ENCODE measurements around the gene POLD3.
A peak's percentile ranks its signal among the peaks of the same experiment; 100 is the strongest.

Gene POLD3

GRCh38 chr11:74626130-74626529 is 33.7 kb downstream of the POLD3 start:
- no peak overlapping the region for H3K9ac ChIP-seq (ENCODE audit: low read length)
- H3K36me3 ChIP-seq (ENCODE audit: insufficient read depth, low read length): no peaks in the 10 kb centered on the region
- H3K27me3 ChIP-seq (ENCODE audit: control insufficient read depth in 1 of 2, insufficient read depth in 2 of 2, low read length in 2 of 2): no peaks in the 10 kb centered on the region
- H3K4me1 ChIP-seq (ENCODE audit: insufficient read depth, low read length): peaks cover 12% of the 10 kb centered on the region
- H3K4me3 ChIP-seq (ENCODE audit: low read depth in 1 of 2, low read length in 2 of 2): no peak overlapping the region
- no peaks in the 10 kb centered on the region for H3K9me3 ChIP-seq (ENCODE audit: low read length)
- H3K27ac ChIP-seq (ENCODE audit: low read depth, low read length): no peak overlapping the region

- H3K36me3 ChIP-seq (ENCODE audit: insufficient read depth, low read length): no peaks in the 10 kb centered on the region
- no peak overlapping the region for H3K9ac ChIP-seq (ENCODE audit: low read length)
- peaks cover 12% of the 10 kb centered on the region for H3K4me1 ChIP-seq (ENCODE audit: insufficient read depth, low read length)
- H3K9me3 ChIP-seq (ENCODE audit: low read length): no peaks in the 10 kb centered on the region
- no peak overlapping the region for H3K27ac ChIP-seq (ENCODE audit: low read depth, low read length)
- no peaks in the 10 kb centered on the region for H3K27me3 ChIP-seq (ENCODE audit: control insufficient read depth in 1 of 2, insufficient read depth in 2 of 2, low read length in 2 of 2)
- H3K4me3 ChIP-seq (ENCODE audit: low read depth in 1 of 2, low read length in 2 of 2): no peak overlapping the region
Observed at GRCh38 chr11:74626604-74627003, 34.2 kb downstream of the POLD3 start.

GRCh38 chr11:74627381-74627780 is 35.0 kb downstream of the POLD3 start:
- Histone ChIP-seq H3K4me1 (ENCODE audit: insufficient read depth, low read length) (peaks cover 18% of the 10 kb centered on the region), H3K27ac (ENCODE audit: low read depth, low read length) (no peak overlapping the region), H3K9me3 (ENCODE audit: low read length) (no peaks in the 10 kb centered on the region), H3K27me3 (ENCODE audit: control insufficient read depth in 1 of 2, insufficient read depth in 2 of 2, low read length in 2 of 2) (no peaks in the 10 kb centered on the region), H3K9ac (ENCODE audit: low read length) (no peak overlapping the region), H3K36me3 (ENCODE audit: insufficient read depth, low read length) (no peaks in the 10 kb centered on the region), H3K4me3 (ENCODE audit: low read depth in 1 of 2, low read length in 2 of 2) (no peak overlapping the region)

- H3K36me3 ChIP-seq (ENCODE audit: insufficient read depth, low read length): no peaks in the 10 kb centered on the region
- no peaks in the 10 kb centered on the region for H3K27me3 ChIP-seq (ENCODE audit: control insufficient read depth in 1 of 2, insufficient read depth in 2 of 2, low read length in 2 of 2)
- no peak overlapping the region for H3K27ac ChIP-seq (ENCODE audit: low read depth, low read length)
- no peak overlapping the region for H3K9ac ChIP-seq (ENCODE audit: low read length)
- no peak overlapping the region for H3K4me3 ChIP-seq (ENCODE audit: low read depth in 1 of 2, low read length in 2 of 2)
- H3K4me1 ChIP-seq (ENCODE audit: insufficient read depth, low read length): peaks cover 35% of the 10 kb centered on the region
- no peaks in the 10 kb centered on the region for H3K9me3 ChIP-seq (ENCODE audit: low read length)
Observed at GRCh38 chr11:74630043-74630442, 37.7 kb downstream of the POLD3 start.

GRCh38 chr11:74633406-74634393 is 41.3 kb downstream of the POLD3 start:
- H3K27ac ChIP-seq (ENCODE audit: low read depth, low read length): peak overlapping the region; percentile 42
- H3K27me3 ChIP-seq (ENCODE audit: control insufficient read depth in 1 of 2, insufficient read depth in 2 of 2, low read length in 2 of 2): no peaks in the 10 kb centered on the region
- no peaks in the 10 kb centered on the region for H3K36me3 ChIP-seq (ENCODE audit: insufficient read depth, low read length)
- H3K4me1 ChIP-seq (ENCODE audit: insufficient read depth, low read length): peaks cover 60% of the 10 kb centered on the region
- H3K9ac ChIP-seq (ENCODE audit: low read length): no peak overlapping the region
- H3K9me3 ChIP-seq (ENCODE audit: low read length): no peaks in the 10 kb centered on the region
- H3K4me3 ChIP-seq (ENCODE audit: low read depth in 1 of 2, low read length in 2 of 2): no peak overlapping the region

- peaks cover 68% of the 10 kb centered on the region for H3K4me1 ChIP-seq (ENCODE audit: insufficient read depth, low read length)
- H3K4me3 ChIP-seq (ENCODE audit: low read depth in 1 of 2, low read length in 2 of 2): no peak overlapping the region
- H3K27ac ChIP-seq (ENCODE audit: low read depth, low read length): peak overlapping the region; percentile 59
- no peaks in the 10 kb centered on the region for H3K36me3 ChIP-seq (ENCODE audit: insufficient read depth, low read length)
- H3K27me3 ChIP-seq (ENCODE audit: control insufficient read depth in 1 of 2, insufficient read depth in 2 of 2, low read length in 2 of 2): no peaks in the 10 kb centered on the region
- H3K9me3 ChIP-seq (ENCODE audit: low read length): no peaks in the 10 kb centered on the region
- H3K9ac ChIP-seq (ENCODE audit: low read length): no peak overlapping the region
Observed at GRCh38 chr11:74634537-74634936, 42.2 kb downstream of the POLD3 start.

- peaks cover 9% of the 10 kb centered on the region for H3K36me3 ChIP-seq (ENCODE audit: insufficient read depth, low read length)
- no peak overlapping the region for H3K4me3 ChIP-seq (ENCODE audit: low read depth in 1 of 2, low read length in 2 of 2)
Observed at GRCh38 chr11:74636630-74637184, 44.3 kb downstream of the POLD3 start.

GRCh38 chr11:74637700-74638099 is 45.3 kb downstream of the POLD3 start:
- peak overlapping the region; percentile 71 for H3K27ac ChIP-seq (ENCODE audit: low read depth, low read length)
- no peak overlapping the region for H3K4me3 ChIP-seq (ENCODE audit: low read depth in 1 of 2, low read length in 2 of 2)

More at GRCh38 chr11:74636630-74637184, 44.3 kb downstream of the POLD3 start:
- Histone ChIP-seq H3K27ac (ENCODE audit: low read depth, low read length) (peak overlapping the region; percentile 71), H3K9ac (ENCODE audit: low read length) (no peak overlapping the region), H3K4me1 (ENCODE audit: insufficient read depth, low read length) (peaks cover 65% of the 10 kb centered on the region), H3K9me3 (ENCODE audit: low read length) (no peaks in the 10 kb centered on the region), H3K27me3 (ENCODE audit: control insufficient read depth in 1 of 2, insufficient read depth in 2 of 2, low read length in 2 of 2) (no peaks in the 10 kb centered on the region)

GRCh38 chr11:74638869-74639268 is 46.5 kb downstream of the POLD3 start:
- Histone ChIP-seq H3K4me3 (ENCODE audit: low read depth in 1 of 2, low read length in 2 of 2) (no peak overlapping the region), H3K4me1 (ENCODE audit: insufficient read depth, low read length) (peaks cover 63% of the 10 kb centered on the region), H3K9me3 (ENCODE audit: low read length) (no peaks in the 10 kb centered on the region), H3K27me3 (ENCODE audit: control insufficient read depth in 1 of 2, insufficient read depth in 2 of 2, low read length in 2 of 2) (no peaks in the 10 kb centered on the region), H3K27ac (ENCODE audit: low read depth, low read length) (peak overlapping the region; percentile 71), H3K9ac (ENCODE audit: low read length) (no peak overlapping the region), H3K36me3 (ENCODE audit: insufficient read depth, low read length) (peaks cover 9% of the 10 kb centered on the region)

More at GRCh38 chr11:74637700-74638099, 45.3 kb downstream of the POLD3 start:
- Histone ChIP-seq H3K9ac (ENCODE audit: low read length) (no peak overlapping the region), H3K27me3 (ENCODE audit: control insufficient read depth in 1 of 2, insufficient read depth in 2 of 2, low read length in 2 of 2) (no peaks in the 10 kb centered on the region), H3K9me3 (ENCODE audit: low read length) (no peaks in the 10 kb centered on the region), H3K4me1 (ENCODE audit: insufficient read depth, low read length) (peaks cover 62% of the 10 kb centered on the region), H3K36me3 (ENCODE audit: insufficient read depth, low read length) (peaks cover 9% of the 10 kb centered on the region)

GRCh38 chr11:74639533-74639932 is 47.2 kb downstream of the POLD3 start:
- Histone ChIP-seq H3K9me3 (ENCODE audit: low read length) (no peaks in the 10 kb centered on the region), H3K4me1 (ENCODE audit: insufficient read depth, low read length) (peaks cover 67% of the 10 kb centered on the region), H3K36me3 (ENCODE audit: insufficient read depth, low read length) (peaks cover 9% of the 10 kb centered on the region), H3K27me3 (ENCODE audit: control insufficient read depth in 1 of 2, insufficient read depth in 2 of 2, low read length in 2 of 2) (no peaks in the 10 kb centered on the region), H3K27ac (ENCODE audit: low read depth, low read length) (peak overlapping the region; percentile 8), H3K4me3 (ENCODE audit: low read depth in 1 of 2, low read length in 2 of 2) (no peak overlapping the region), H3K9ac (ENCODE audit: low read length) (no peak overlapping the region)

GRCh38 chr11:74641289-74641688 is 48.9 kb downstream of the POLD3 start:
- H3K4me1 ChIP-seq (ENCODE audit: insufficient read depth, low read length): peaks cover 78% of the 10 kb centered on the region
- no peaks in the 10 kb centered on the region for H3K27me3 ChIP-seq (ENCODE audit: control insufficient read depth in 1 of 2, insufficient read depth in 2 of 2, low read length in 2 of 2)
- no peaks in the 10 kb centered on the region for H3K9me3 ChIP-seq (ENCODE audit: low read length)
- H3K27ac ChIP-seq (ENCODE audit: low read depth, low read length): no peak overlapping the region
- H3K4me3 ChIP-seq (ENCODE audit: low read depth in 1 of 2, low read length in 2 of 2): no peak overlapping the region
- no peak overlapping the region for H3K9ac ChIP-seq (ENCODE audit: low read length)
- H3K36me3 ChIP-seq (ENCODE audit: insufficient read depth, low read length): peaks cover 9% of the 10 kb centered on the region
